Measurements from ENCODE around the gene MTPN.

DNA sequence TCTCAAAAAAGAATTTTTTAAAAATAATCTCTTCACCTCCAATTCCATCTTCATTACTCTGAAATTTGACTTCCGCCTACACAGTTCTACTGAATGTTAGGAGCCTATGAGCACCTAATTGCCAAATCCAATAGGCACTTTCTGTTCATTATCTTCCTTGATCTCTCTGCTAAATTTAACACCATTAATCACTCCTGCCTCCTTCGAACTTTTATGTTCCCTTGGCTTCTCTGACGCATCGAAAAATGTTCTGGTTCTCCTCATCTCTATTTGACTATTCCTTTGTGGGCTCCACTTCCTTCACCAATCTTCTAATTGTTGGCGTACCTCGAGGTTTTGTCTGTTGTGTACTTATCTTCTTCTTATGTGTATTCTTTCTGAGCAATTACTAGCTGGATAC, 87.3 kb downstream of the MTPN start:
- no peak for TF ChIP-seq POLR2A (IDR thresholded peaks at IDR 0.05)
- TF ChIP-seq, protein P1, sequence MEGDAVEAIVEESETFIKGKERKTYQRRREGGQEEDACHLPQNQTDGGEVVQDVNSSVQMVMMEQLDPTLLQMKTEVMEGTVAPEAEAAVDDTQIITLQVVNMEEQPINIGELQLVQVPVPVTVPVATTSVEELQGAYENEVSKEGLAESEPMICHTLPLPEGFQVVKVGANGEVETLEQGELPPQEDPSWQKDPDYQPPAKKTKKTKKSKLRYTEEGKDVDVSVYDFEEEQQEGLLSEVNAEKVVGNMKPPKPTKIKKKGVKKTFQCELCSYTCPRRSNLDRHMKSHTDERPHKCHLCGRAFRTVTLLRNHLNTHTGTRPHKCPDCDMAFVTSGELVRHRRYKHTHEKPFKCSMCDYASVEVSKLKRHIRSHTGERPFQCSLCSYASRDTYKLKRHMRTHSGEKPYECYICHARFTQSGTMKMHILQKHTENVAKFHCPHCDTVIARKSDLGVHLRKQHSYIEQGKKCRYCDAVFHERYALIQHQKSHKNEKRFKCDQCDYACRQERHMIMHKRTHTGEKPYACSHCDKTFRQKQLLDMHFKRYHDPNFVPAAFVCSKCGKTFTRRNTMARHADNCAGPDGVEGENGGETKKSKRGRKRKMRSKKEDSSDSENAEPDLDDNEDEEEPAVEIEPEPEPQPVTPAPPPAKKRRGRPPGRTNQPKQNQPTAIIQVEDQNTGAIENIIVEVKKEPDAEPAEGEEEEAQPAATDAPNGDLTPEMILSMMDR (IDR thresholded peaks at IDR 0.05): no peak
